Gastrocnemius medialis (tissue), 4 donors: ENCODE measurements around the gene PLCB1. TPM values are rescaled to one million over a fixed set of nuclear protein-coding genes. Genes with fewer than 3 reads are reported as not detected.

Experiments used
- ATAC-seq, 2 donors: fragments of 150-250 bp; one replicate each; pipeline ENCODE4 v1.9.1; 2016
- DNase-seq, 2 donors: peaks; one replicate each; pipeline ENCODE4 v3.0.0-alpha.2; 2019
- H3K27ac ChIP-seq, 4 donors: fragments of 200-600 bp; sonication (generic); 1 replicate in 1 of 4; 2 replicates in 3 of 4; pipeline ENCODE4 v1.5.1; 2016 to 2018; ENCODE audit warnings: mild to moderate bottlenecking in 2 of 4, moderate library complexity in 1 of 4
- H3K27me3 ChIP-seq, 3 donors: fragments of 200-600 bp; sonication (generic) in 2 of 3; 1 replicate in 1 of 3; 2 replicates in 2 of 3; pipeline versions ENCODE4 v1.5.1 to v1.6.0; 2016 to 2019; ENCODE audit warnings: mild to moderate bottlenecking in 1 of 3, moderate library complexity in 1 of 3
- H3K36me3 ChIP-seq, 2 donors: fragments of 200-600 bp; sonication (generic) in 1 of 2; one replicate each; pipeline ENCODE4 v1.5.1; 2017 to 2018
- H3K4me1 ChIP-seq, 2 donors: fragments of 200-600 bp; sonication (generic) in 1 of 2; one replicate each; pipeline ENCODE4 v1.5.1; 2016 to 2017; ENCODE audit warnings: mild to moderate bottlenecking in 2 of 2
- H3K4me3 ChIP-seq, 4 donors: fragments of 200-600 bp; sonication (generic) in 3 of 4; 1 replicate in 1 of 4; 2 replicates in 3 of 4; pipeline ENCODE4 v1.5.1; 2016 to 2019; ENCODE audit warnings: mild to moderate bottlenecking in 2 of 4
- H3K9me3 ChIP-seq, 3 donors: fragments of 200-600 bp; sonication (generic) in 2 of 3; 1 replicate in 1 of 3; 2 replicates in 2 of 3; pipeline ENCODE4 v1.5.1; 2016 to 2019
- POLR2A ChIP-seq, 2 donors: fragments of 450-650 bp; IDR thresholded peaks; one replicate each; pipeline ENCODE4 v1.6.1; 2017; ENCODE audit warnings: antibody characterized with exemption in 2 of 2, mild to moderate bottlenecking in 2 of 2, moderate library complexity in 2 of 2
- in situ Hi-C, 4 donors: fragments of 200-750 bp; cut with MboI; loops; one replicate each; pipeline versions ENCODE4 v1.15.0 to v1.8.0; 2017; ENCODE audit warnings: low sequenced_read_pairs in 4 of 4
- intact Hi-C: fragments of 100-400 bp; cut with DNase I; formaldehyde crosslinking; loops from one replicate; pipeline ENCODE4 v1.15.1; 2023; ENCODE audit warnings: low total_unique reads
- total RNA-seq, 4 donors: library from RNA; depleted of rRNA; stranded (reverse); fragments of >200 nt; gene quantifications; one replicate each; pipeline versions ENCODE4 v1.1.0 to v1.2.3, GENCODE V29; 2016
- TF ChIP-seq, protein P1 (sequence below), 5 experiments: fragments of 450-650 bp in 3 of 5; fragments of 200-600 bp in 2 of 5; sonication (generic) in 2 of 5; IDR thresholded peaks in 4 of 5; conservative IDR thresholded peaks in 1 of 5; 1 replicate in 4 of 5; 2 replicates in 1 of 5; pipeline ENCODE4 v1.5.1; 2016 to 2019; ENCODE audit warnings: antibody characterized with exemption in 5 of 5, mild to moderate bottlenecking in 3 of 5, moderate library complexity in 3 of 5

PLCB1 gene
- total RNA-seq, 4 donors from 2014 or later = 4.1 to 10.0 (median 7.6) TPM

DNA sequence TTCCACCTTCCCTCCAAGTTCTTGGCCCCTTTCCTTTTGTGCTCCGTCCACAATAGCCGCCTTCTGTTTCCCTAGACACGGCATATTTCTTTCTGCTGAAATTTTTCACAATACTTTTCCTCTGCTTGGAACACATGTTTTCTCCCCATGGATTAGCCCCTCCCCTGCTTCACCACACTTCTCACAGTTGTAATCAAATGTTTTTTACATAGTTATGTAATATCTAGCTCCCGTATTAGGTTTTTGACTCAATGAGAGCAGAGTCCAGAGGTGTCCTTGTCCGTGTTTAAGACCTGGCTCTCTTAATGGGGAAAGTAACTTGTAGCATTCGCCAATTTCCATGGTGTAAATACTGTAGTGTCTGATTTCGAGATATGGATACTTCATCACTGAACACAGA, 34.7 kb downstream of the PLCB1 start:
- Histone ChIP-seq H3K36me3 (no peaks in the 10 kb centered on the region), H3K9me3 (no peaks in the 10 kb centered on the region), H3K4me1 (peaks cover 20 to 31% of the 10 kb centered on the region in 2 donors), H3K4me3 (no peak overlapping the region), H3K27ac (no peak overlapping the region), H3K27me3 (no peaks in the 10 kb centered on the region)
- in situ Hi-C loops (no loop called here), intact Hi-C loops (no loop called here)
- TF ChIP-seq POLR2A (IDR thresholded peaks at IDR 0.05) = no peak
- TF ChIP-seq, protein P1, sequence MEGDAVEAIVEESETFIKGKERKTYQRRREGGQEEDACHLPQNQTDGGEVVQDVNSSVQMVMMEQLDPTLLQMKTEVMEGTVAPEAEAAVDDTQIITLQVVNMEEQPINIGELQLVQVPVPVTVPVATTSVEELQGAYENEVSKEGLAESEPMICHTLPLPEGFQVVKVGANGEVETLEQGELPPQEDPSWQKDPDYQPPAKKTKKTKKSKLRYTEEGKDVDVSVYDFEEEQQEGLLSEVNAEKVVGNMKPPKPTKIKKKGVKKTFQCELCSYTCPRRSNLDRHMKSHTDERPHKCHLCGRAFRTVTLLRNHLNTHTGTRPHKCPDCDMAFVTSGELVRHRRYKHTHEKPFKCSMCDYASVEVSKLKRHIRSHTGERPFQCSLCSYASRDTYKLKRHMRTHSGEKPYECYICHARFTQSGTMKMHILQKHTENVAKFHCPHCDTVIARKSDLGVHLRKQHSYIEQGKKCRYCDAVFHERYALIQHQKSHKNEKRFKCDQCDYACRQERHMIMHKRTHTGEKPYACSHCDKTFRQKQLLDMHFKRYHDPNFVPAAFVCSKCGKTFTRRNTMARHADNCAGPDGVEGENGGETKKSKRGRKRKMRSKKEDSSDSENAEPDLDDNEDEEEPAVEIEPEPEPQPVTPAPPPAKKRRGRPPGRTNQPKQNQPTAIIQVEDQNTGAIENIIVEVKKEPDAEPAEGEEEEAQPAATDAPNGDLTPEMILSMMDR (IDR thresholded peaks at IDR 0.05 in 4 of 5, conservative IDR thresholded peaks at IDR 0.05 in 1 of 5) = no peak
- DNase-seq = no peak
- ATAC-seq = no peak

DNA sequence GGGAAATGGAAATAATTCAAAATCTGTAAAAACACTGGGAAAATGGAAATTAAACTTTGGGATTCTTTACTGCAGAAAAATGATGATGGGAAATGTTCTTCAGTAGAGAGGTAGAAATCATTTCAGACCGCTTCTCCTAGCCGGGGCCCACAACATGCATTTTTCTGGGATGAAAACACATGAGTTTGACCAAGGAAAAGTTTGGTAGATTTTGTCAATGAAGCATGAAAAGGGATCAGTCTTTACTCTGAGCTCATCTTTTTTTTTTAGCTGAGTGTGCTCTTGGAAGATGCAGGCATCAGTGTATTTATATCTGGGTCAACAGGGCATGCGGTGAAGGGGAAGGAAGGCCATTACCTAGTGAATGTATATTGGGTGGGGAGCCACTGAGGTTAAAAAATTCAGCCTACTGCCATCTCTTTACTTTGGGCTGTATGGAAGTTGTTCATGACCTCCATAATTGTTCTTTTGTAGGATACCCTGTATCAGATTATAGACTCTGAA, 36.8 kb downstream of the PLCB1 start:
- DNase-seq (no peak), ATAC-seq (peak in 1 of 2 donors; percentile 44)
- H3K9me3 ChIP-seq = no peaks in the 10 kb centered on the region
- intact Hi-C loops = no loop called here
- no peaks in the 10 kb centered on the region for H3K27me3 ChIP-seq
- TF ChIP-seq, protein P1 (IDR thresholded peaks at IDR 0.05 in 4 of 5, conservative IDR thresholded peaks at IDR 0.05 in 1 of 5) = no peak
- TF ChIP-seq POLR2A (IDR thresholded peaks at IDR 0.05) = no peak
- no peak overlapping the region for H3K4me3 ChIP-seq
- peaks cover 5 to 14% of the 10 kb centered on the region in 2 donors for H3K4me1 ChIP-seq
- in situ Hi-C loops = no loop called here
- no peak overlapping the region for H3K27ac ChIP-seq
- no peaks in the 10 kb centered on the region for H3K36me3 ChIP-seq

DNA sequence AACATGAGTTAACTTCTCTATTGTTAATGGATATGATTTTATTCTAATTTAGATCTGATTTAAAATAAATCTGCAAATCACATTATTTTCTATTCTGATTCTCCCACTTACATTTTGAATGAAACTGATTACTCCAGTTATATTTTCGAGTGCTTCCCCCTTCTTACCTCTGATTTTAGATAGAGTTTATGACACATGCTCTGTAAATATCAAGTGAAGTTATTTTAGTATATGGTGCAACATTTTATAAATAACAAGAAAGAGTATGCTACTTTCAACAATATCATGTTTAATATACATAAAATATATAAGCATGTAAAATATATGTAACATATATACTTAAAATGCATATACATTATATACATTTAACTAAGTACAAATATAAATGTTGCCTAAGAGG, 38.9 kb downstream of the PLCB1 start:
- no peaks in the 10 kb centered on the region for H3K36me3 ChIP-seq
- H3K9me3 ChIP-seq = no peaks in the 10 kb centered on the region
- no peaks in the 10 kb centered on the region for H3K27me3 ChIP-seq
- H3K4me1 ChIP-seq = peaks cover 5 to 14% of the 10 kb centered on the region in 2 donors
- no peak overlapping the region for H3K4me3 ChIP-seq
- ATAC-seq (no peak), DNase-seq (no peak)
- in situ Hi-C loops (no loop called here), intact Hi-C loops (no loop called here)
- TF ChIP-seq, protein P1 (IDR thresholded peaks at IDR 0.05 in 4 of 5, conservative IDR thresholded peaks at IDR 0.05 in 1 of 5) = no peak
- TF ChIP-seq POLR2A (IDR thresholded peaks at IDR 0.05) = no peak
- H3K27ac ChIP-seq = no peak overlapping the region

DNA sequence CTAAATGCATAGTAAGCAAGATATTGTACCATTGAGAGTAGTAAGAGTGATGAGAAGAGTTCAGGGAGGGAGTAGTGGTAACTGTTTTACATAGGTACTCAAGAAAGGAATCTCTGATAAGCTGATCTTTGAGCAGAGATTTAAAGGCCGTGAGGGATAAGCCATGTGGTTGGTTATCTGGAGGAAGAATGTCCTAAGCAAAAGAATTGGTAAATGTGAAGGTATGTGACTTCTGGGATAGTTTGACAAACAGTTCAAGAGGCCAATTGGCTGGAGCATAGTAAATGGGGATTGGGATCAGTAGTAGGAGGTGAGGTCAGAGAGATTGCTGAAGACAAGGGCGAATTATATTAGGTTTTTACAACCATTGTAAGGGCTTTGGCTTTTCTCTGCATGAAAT, 40.1 kb downstream of the PLCB1 start:
- Histone ChIP-seq H3K4me3 (no peak overlapping the region), H3K9me3 (no peaks in the 10 kb centered on the region), H3K4me1 (peaks cover 5 to 14% of the 10 kb centered on the region in 2 donors), H3K27ac (no peak overlapping the region), H3K36me3 (no peaks in the 10 kb centered on the region), H3K27me3 (no peaks in the 10 kb centered on the region)
- intact Hi-C loops (no loop called here), in situ Hi-C loops (no loop called here)
- no peak for ATAC-seq
- DNase-seq = no peak
- no peak for TF ChIP-seq POLR2A (IDR thresholded peaks at IDR 0.05)
- TF ChIP-seq, protein P1 (IDR thresholded peaks at IDR 0.05 in 4 of 5, conservative IDR thresholded peaks at IDR 0.05 in 1 of 5) = no peak
